ENCODE results near the gene ADGRL3.

GRCh38 chr4:61511716-61512488 lies 311.8 kb downstream of the ADGRL3 start:
- no peak for TF ChIP-seq CTCF (IDR thresholded peaks at IDR 0.05; ENCODE audit: insufficient read depth, low read length, poor library complexity, severe bottlenecking)
- no peak for TF ChIP-seq EZH2phosphoT487 (conservative IDR thresholded peaks at IDR 0.05; ENCODE audit: low read length)
